ENCODE measurements around the gene VAV3. TPM values are rescaled to one million over a fixed set of nuclear protein-coding genes. Genes with fewer than 3 reads are reported as not detected.

VAV3 gene
- total and polyA plus RNA-seq, 2 of the 13 experiments (the other 11 are each of a cell fraction or from before 2014, with no cell fraction given) = 15.9 to 29.8 TPM

DNA sequence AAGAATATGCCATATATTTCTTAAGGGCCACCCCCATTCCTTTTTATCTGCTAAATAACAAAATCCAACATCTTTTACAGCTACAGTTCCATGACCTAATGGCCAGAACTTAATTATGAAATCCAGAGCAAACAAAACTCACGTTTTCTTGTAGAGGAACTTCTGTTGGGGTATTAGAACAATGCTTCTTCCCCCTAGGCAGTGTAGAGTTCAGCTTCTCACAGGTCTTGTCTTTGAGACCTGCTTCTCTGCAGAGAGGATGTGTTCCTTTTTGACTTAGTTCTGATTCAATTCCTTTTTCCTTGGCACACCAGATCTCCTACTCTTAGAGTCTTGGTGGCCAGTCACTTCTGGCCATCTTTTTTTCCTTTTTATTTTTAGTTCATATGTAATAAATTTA lies 22.2 kb downstream of the VAV3 start:
- H3K9ac ChIP-seq (ENCODE audit: insufficient read depth, low read depth, low read length) = no peak overlapping the region
- intact Hi-C loops (cut with micrococcal nuclease; ENCODE audit: unreplicated experiment) (no loop called here), in situ Hi-C loops (cut with HindIII; ENCODE audit: extremely low pct_ligation_motif_present, low pct_unique_long_range_greater_than_20kb) (no loop called here)
- no peaks in the 10 kb centered on the region for H3K27me3 ChIP-seq (ENCODE audit: control insufficient read depth in 1 of 2, insufficient read depth in 2 of 2, low read length in 2 of 2)
- WGBS (ENCODE audit: low lambda C conversion rate) = 0% methylated on average over 1 of the region's 1 CpG
- DNase-seq (ENCODE audit: low spot score) (no peak), FAIRE-seq (no peak), ATAC-seq (no peak)
- no peaks in the 10 kb centered on the region for H3K79me2 ChIP-seq (ENCODE audit: insufficient read depth, low read length)
- H3K4me1 ChIP-seq (ENCODE audit: insufficient read depth, low read length) = no peaks in the 10 kb centered on the region
- ChIA-PET POLR2A (no interaction called here), CTCF (ENCODE audit: low intra/inter-chr PET ratio, low total read pairs) (no interaction called here)
- H3K36me3 ChIP-seq (replicated peaks in 1 of 2; ENCODE audit: control insufficient read depth in 1 of 2, insufficient read depth in 2 of 2, low read length in 2 of 2) = no peaks in the 10 kb centered on the region
- H3K9me3 ChIP-seq (ENCODE audit: low read length) = no peaks in the 10 kb centered on the region
- H3K4me2 ChIP-seq (ENCODE audit: low read depth, low read length) = no peak overlapping the region
- H2AFZ ChIP-seq (ENCODE audit: low read length) = no peak overlapping the region
- BruUV-seq (replicated peaks) = no TSS peak
- no peak overlapping the region for H3K4me3 ChIP-seq (replicated peaks in 1 of 3; ENCODE audit: insufficient read depth in 1 of 3, low read depth in 2 of 3, low read length in 3 of 3)
- no peak overlapping the region for H3K27ac ChIP-seq (ENCODE audit: extremely low read length, insufficient read depth, low read length)
- no peaks in the 10 kb centered on the region for H4K20me1 ChIP-seq (ENCODE audit: insufficient read depth, low read length)
- TF ChIP-seq ZNF766 (CRISPR knock-in tag; IDR thresholded peaks at IDR 0.05; ENCODE audit: borderline replicate concordance) (no peak), ZNF33B (CRISPR knock-in tag; IDR thresholded peaks at IDR 0.05) (no peak), ZFP37 (CRISPR knock-in tag; IDR thresholded peaks at IDR 0.05; ENCODE audit: borderline replicate concordance) (no peak), HNRNPK (IDR thresholded peaks at IDR 0.05; ENCODE audit: low read depth, low read length, poor library complexity, severe bottlenecking) (no peak), ZNF674 (CRISPR knock-in tag; IDR thresholded peaks at IDR 0.05; ENCODE audit: low read depth) (no peak), KMT2B (CRISPR knock-in tag; IDR thresholded peaks at IDR 0.05) (no peak), CBFB (CRISPR knock-in tag; IDR thresholded peaks at IDR 0.05) (no peak), KLF6 (CRISPR knock-in tag; IDR thresholded peaks at IDR 0.05) (no peak), ERF (CRISPR knock-in tag; IDR thresholded peaks at IDR 0.05) (no peak), MTA3 (CRISPR knock-in tag; IDR thresholded peaks at IDR 0.05) (no peak), HNRNPH1 (optimal IDR thresholded peaks at IDR 0.05; ENCODE audit: low read depth, low read length) (no peak)
- TF ChIP-seq, protein P1, sequence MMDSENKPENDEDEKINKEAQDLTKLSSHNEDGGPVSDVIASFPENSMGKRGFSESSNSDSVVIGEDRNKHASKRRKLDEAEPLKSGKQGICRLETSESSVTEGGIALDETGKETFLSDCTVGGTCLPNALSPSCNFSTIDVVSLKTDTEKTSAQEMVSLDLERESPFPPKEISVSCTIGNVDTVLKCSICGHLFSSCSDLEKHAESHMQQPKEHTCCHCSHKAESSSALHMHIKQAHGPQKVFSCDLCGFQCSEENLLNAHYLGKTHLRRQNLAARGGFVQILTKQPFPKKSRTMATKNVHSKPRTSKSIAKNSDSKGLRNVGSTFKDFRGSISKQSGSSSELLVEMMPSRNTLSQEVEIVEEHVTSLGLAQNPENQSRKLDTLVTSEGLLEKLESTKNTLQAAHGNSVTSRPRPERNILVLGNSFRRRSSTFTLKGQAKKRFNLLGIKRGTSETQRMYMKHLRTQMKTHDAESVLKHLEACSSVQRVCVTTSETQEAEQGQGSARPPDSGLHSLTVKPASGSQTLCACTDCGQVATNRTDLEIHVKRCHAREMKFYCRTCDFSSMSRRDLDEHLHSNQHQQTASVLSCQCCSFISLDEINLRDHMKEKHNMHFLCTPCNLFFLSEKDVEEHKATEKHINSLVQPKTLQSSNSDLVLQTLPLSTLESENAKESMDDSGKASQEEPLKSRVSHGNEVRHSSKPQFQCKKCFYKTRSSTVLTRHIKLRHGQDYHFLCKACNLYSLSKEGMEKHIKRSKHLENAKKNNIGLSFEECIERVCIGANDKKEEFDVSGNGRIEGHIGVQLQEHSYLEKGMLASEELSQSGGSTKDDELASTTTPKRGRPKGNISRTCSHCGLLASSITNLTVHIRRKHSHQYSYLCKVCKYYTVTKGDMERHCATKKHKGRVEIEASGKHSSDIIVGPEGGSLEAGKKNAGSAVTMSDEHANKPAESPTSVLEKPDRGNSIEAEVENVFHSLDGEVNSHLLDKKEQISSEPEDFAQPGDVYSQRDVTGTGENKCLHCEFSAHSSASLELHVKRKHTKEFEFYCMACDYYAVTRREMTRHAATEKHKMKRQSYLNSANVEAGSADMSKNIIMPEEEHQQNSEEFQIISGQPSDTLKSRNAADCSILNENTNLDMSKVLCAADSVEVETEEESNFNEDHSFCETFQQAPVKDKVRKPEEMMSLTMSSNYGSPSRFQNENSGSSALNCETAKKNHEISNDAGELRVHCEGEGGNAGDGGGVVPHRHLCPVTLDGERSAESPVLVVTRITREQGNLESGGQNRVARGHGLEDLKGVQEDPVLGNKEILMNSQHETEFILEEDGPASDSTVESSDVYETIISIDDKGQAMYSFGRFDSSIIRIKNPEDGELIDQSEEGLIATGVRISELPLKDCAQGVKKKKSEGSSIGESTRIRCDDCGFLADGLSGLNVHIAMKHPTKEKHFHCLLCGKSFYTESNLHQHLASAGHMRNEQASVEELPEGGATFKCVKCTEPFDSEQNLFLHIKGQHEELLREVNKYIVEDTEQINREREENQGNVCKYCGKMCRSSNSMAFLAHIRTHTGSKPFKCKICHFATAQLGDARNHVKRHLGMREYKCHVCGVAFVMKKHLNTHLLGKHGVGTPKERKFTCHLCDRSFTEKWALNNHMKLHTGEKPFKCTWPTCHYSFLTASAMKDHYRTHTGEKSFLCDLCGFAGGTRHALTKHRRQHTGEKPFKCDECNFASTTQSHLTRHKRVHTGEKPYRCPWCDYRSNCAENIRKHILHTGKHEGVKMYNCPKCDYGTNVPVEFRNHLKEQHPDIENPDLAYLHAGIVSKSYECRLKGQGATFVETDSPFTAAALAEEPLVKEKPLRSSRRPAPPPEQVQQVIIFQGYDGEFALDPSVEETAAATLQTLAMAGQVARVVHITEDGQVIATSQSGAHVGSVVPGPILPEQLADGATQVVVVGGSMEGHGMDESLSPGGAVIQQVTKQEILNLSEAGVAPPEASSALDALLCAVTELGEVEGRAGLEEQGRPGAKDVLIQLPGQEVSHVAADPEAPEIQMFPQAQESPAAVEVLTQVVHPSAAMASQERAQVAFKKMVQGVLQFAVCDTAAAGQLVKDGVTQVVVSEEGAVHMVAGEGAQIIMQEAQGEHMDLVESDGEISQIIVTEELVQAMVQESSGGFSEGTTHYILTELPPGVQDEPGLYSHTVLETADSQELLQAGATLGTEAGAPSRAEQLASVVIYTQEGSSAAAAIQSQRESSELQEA (CRISPR knock-in tag; IDR thresholded peaks at IDR 0.05; ENCODE audit: not compliant biosample characterization) = no peak
- TF ChIP-seq, protein P2, sequence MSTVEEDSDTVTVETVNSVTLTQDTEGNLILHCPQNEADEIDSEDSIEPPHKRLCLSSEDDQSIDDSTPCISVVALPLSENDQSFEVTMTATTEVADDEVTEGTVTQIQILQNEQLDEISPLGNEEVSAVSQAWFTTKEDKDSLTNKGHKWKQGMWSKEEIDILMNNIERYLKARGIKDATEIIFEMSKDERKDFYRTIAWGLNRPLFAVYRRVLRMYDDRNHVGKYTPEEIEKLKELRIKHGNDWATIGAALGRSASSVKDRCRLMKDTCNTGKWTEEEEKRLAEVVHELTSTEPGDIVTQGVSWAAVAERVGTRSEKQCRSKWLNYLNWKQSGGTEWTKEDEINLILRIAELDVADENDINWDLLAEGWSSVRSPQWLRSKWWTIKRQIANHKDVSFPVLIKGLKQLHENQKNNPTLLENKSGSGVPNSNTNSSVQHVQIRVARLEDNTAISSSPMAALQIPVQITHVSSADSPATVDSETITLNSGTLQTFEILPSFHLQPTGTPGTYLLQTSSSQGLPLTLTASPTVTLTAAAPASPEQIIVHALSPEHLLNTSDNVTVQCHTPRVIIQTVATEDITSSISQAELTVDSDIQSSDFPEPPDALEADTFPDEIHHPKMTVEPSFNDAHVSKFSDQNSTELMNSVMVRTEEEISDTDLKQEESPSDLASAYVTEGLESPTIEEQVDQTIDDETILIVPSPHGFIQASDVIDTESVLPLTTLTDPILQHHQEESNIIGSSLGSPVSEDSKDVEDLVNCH (CRISPR knock-in tag; IDR thresholded peaks at IDR 0.05) = no peak
- TF ChIP-seq, protein P3, sequence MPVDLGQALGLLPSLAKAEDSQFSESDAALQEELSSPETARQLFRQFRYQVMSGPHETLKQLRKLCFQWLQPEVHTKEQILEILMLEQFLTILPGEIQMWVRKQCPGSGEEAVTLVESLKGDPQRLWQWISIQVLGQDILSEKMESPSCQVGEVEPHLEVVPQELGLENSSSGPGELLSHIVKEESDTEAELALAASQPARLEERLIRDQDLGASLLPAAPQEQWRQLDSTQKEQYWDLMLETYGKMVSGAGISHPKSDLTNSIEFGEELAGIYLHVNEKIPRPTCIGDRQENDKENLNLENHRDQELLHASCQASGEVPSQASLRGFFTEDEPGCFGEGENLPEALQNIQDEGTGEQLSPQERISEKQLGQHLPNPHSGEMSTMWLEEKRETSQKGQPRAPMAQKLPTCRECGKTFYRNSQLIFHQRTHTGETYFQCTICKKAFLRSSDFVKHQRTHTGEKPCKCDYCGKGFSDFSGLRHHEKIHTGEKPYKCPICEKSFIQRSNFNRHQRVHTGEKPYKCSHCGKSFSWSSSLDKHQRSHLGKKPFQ (CRISPR knock-in tag; IDR thresholded peaks at IDR 0.05; ENCODE audit: insufficient replicate concordance) = no peak
